ENCODE measurements around the gene TTC38. TPM values are rescaled to one million over a fixed set of nuclear protein-coding genes. Genes with fewer than 3 reads are reported as not detected.

The TTC38 gene
- total RNA-seq, 1 experiment from 2014 or later, result 30.3 TPM

- DNase-seq (ENCODE audit: low read depth), result no peak
Observed at GRCh38 chr22:46328797-46329196, 61.0 kb downstream of the TTC38 start.

- no peak for DNase-seq (ENCODE audit: low read depth)
Observed at GRCh38 chr22:46329616-46330015, 61.8 kb downstream of the TTC38 start.

- DNase-seq (ENCODE audit: low read depth), result no peak
Observed at GRCh38 chr22:46330426-46330825, 62.6 kb downstream of the TTC38 start.

GRCh38 chr22:46331496-46331895 lies 63.7 kb downstream of the TTC38 start:
- DNase-seq (ENCODE audit: low read depth), result no peak

- DNase-seq (ENCODE audit: low read depth), result peak; percentile 82
Observed at GRCh38 chr22:46335201-46336118, 67.7 kb downstream of the TTC38 start, which contains the start of gene TRMU. TRMU (plus strand) TSS chr22:46335714; CDS start chr22:46335765, 51 bp downstream.

GRCh38 chr22:46336119-46337078 lies 68.6 kb downstream of the TTC38 start:
- DNase-seq (ENCODE audit: low read depth), result peak; percentile 28

- no peak for DNase-seq (ENCODE audit: low read depth)
Observed at GRCh38 chr22:46337870-46338269, 70.1 kb downstream of the TTC38 start.

GRCh38 chr22:46338636-46339035 lies 70.8 kb downstream of the TTC38 start:
- DNase-seq (ENCODE audit: low read depth), result no peak

- DNase-seq (ENCODE audit: low read depth), result no peak
Observed at GRCh38 chr22:46339956-46340355, 72.1 kb downstream of the TTC38 start.

- DNase-seq (ENCODE audit: low read depth), result no peak
Observed at GRCh38 chr22:46340676-46341075, 72.9 kb downstream of the TTC38 start.

Other genes starting within 250 kb of the TTC38 start
- gene PPARA, start 117.5 kb upstream of the TTC38 start, total RNA-seq (2014; rRNA removed; shearing (Covaris generic)), result 8.7 and 16.7 TPM in 2 replicates
- 2.4 and 5.3 TPM in 2 replicates for gene CDPF1, start 17.7 kb upstream of the TTC38 start, total RNA-seq (2014; rRNA removed; shearing (Covaris generic))
- under 0.01 TPM in 1 of 2 replicates, not detected in the other for gene PKDREJ, start 4.7 kb upstream of the TTC38 start, total RNA-seq (2014; rRNA removed; shearing (Covaris generic))
- gene GTSE1, start 28.9 kb downstream of the TTC38 start, total RNA-seq (2014; rRNA removed; shearing (Covaris generic)), result 21.5 and 23.2 TPM in 2 replicates
- gene TRMU, start 67.7 kb downstream of the TTC38 start, total RNA-seq (2014; rRNA removed; shearing (Covaris generic)), result 30.3 and 32.3 TPM in 2 replicates